ENCODE results near the gene MAP4K3.

DNA sequence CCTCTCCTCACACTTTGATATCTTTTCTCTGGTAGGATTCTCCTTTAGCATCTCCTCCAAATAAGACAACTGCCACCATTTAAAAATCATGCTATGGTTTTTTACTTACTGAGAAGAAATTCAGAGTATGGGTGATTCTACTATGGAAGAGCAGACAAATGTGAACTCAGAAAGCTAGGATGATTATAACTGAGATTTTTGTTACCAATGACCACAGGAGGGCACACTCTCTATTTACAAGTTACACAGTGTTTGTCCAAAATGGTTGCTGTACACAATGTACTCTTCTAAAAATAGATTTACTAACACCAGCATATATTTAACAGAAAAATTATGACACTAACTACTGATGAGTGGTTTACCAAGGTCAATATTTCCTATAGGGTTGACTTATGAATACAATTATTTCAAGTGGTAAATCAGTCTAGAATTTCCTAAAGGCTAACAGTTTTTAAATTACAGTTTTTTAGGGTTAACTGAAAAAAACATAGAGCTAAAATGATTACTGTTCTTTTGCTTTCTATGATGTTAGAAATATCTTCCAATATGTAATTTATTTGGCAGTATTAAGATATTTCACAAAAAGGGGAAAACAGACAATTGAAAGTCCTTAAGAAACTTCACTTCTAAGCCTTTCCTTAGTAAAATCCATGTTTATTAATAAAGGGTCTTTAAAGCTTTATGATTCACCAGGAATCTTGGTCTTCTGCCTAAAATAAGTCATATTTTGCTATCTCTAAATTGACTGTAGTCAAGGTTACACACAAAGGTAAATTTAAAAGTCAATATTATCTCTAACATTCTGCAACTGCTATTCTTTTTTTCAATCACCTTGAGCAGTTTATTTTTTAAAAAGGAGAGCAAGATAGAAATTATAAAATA, 57.2 kb downstream of the MAP4K3 start:
- TF ChIP-seq SUZ12 (IDR thresholded peaks at IDR 0.05; ENCODE audit: extremely low read depth, insufficient read depth, insufficient read length): no peak
- no peak for TF ChIP-seq ZNF274 (IDR thresholded peaks at IDR 0.05; ENCODE audit: low read depth, low read length)

Data from NT2/D1 (cell line).